Breast epithelium (tissue), 4 donors: ENCODE measurements around the gene ASCC3. TPM values are rescaled to one million over a fixed set of nuclear protein-coding genes. Genes with fewer than 3 reads are reported as not detected.

Source experiments
- DNase-seq, 2 donors: peaks; one replicate each; pipeline ENCODE4 v3.0.0-alpha.2; 2019; ENCODE audit warnings: low spot score in 2 of 2
- H3K27ac ChIP-seq, 2 donors: fragments of 200-600 bp; sonication (generic) in 1 of 2; one replicate each; pipeline ENCODE4 v1.5.1; 2016 to 2019; ENCODE audit warnings: mild to moderate bottlenecking in 1 of 2
- H3K27me3 ChIP-seq, 2 donors: fragments of 200-600 bp; sonication (generic) in 1 of 2; one replicate each; pipeline versions ENCODE4 v1.5.1 to v1.6.0; 2017 to 2019; ENCODE audit warnings: control low read depth in 1 of 2, mild to moderate bottlenecking in 1 of 2
- H3K36me3 ChIP-seq: fragments of 200-600 bp; one replicate; pipeline ENCODE4 v1.5.1; 2019
- H3K4me1 ChIP-seq, 2 donors: fragments of 200-600 bp; sonication (generic); one replicate each; pipeline ENCODE4 v1.5.1; 2016 to 2019; ENCODE audit warnings: control low read depth in 1 of 2
- H3K4me3 ChIP-seq, 3 donors: fragments of 200-600 bp; sonication (generic); 1 replicate in 2 of 3; 2 replicates in 1 of 3; pipeline ENCODE4 v1.5.1; 2016 to 2019; ENCODE audit warnings: mild to moderate bottlenecking in 3 of 3, moderate library complexity in 2 of 3
- H3K9me3 ChIP-seq, 2 donors: fragments of 200-600 bp; sonication (generic) in 1 of 2; one replicate each; pipeline ENCODE4 v1.5.1; 2016 to 2019; ENCODE audit warnings: control low read depth in 1 of 2
- CTCF ChIP-seq, 3 donors: fragments of 450-650 bp; IDR thresholded peaks; one replicate each; pipeline ENCODE4 v1.5.1; 2016 to 2017; ENCODE audit warnings: antibody characterized with exemption in 3 of 3, mild to moderate bottlenecking in 3 of 3, moderate library complexity in 3 of 3
- POLR2A ChIP-seq: fragments of 450-650 bp; IDR thresholded peaks from one replicate; pipeline ENCODE4 v1.6.1; 2016; ENCODE audit warnings: antibody characterized with exemption, mild to moderate bottlenecking, moderate library complexity
- POLR2AphosphoS5 ChIP-seq, 3 donors: sonication (generic); formaldehyde crosslinking; IDR thresholded peaks; one replicate each; pipeline ENCODE4 v1.6.1; 2017; ENCODE audit warnings: antibody characterized with exemption in 3 of 3
- intact Hi-C: fragments of 100-400 bp; cut with DNase I; formaldehyde crosslinking; loops from one replicate; pipeline ENCODE4 v1.15.1; 2023; ENCODE audit warnings: low total_unique reads
- total RNA-seq, 3 donors: library from RNA; depleted of rRNA; stranded (reverse); fragments of >200 nt; gene quantifications; one replicate each; pipeline ENCODE4 v1.1.0, GENCODE V29; 2016

Gene ASCC3
- total RNA-seq, 3 donors from 2014 or later: 23.5 to 49.3 (median 44.6) TPM

- no peaks in the 10 kb centered on the region for H3K27me3 ChIP-seq
- intact Hi-C loops: no loop called here
- DNase-seq: no peak
- no peaks in the 10 kb centered on the region for H3K9me3 ChIP-seq
- H3K4me3 ChIP-seq: no peak overlapping the region
- TF ChIP-seq POLR2AphosphoS5 (IDR thresholded peaks at IDR 0.05) (no peak), CTCF (IDR thresholded peaks at IDR 0.05) (no peak)
- H3K36me3 ChIP-seq: no peaks in the 10 kb centered on the region
- H3K27ac ChIP-seq: no peak overlapping the region
- no peaks in the 10 kb centered on the region for H3K4me1 ChIP-seq
These were observed 260.9 kb downstream of the ASCC3 start for GRCh38 chr6:100620085-100620840.

GRCh38 chr6:100618351-100618671 lies 262.8 kb downstream of the ASCC3 start:
- no peak overlapping the region for H3K27ac ChIP-seq
- H3K9me3 ChIP-seq: no peaks in the 10 kb centered on the region
- no peaks in the 10 kb centered on the region for H3K27me3 ChIP-seq
- H3K4me3 ChIP-seq: no peak overlapping the region
- TF ChIP-seq POLR2AphosphoS5 (IDR thresholded peaks at IDR 0.05): no peak
- TF ChIP-seq POLR2A: no peak
- TF ChIP-seq CTCF (IDR thresholded peaks at IDR 0.05): no peak
- no peak for DNase-seq
- intact Hi-C loops: no loop called here
- no peaks in the 10 kb centered on the region for H3K36me3 ChIP-seq
- no peaks in the 10 kb centered on the region for H3K4me1 ChIP-seq

GRCh38 chr6:100617633-100618350 lies 263.3 kb downstream of the ASCC3 start:
- H3K9me3 ChIP-seq: no peaks in the 10 kb centered on the region

GRCh38 chr6:100614933-100615332 lies 266.2 kb downstream of the ASCC3 start:
- intact Hi-C loops: no loop called here
- Histone ChIP-seq H3K36me3 (no peaks in the 10 kb centered on the region), H3K4me3 (no peak overlapping the region), H3K9me3 (no peaks in the 10 kb centered on the region), H3K4me1 (no peaks in the 10 kb centered on the region), H3K27ac (no peak overlapping the region), H3K27me3 (no peaks in the 10 kb centered on the region)
- TF ChIP-seq POLR2A (no peak), CTCF (IDR thresholded peaks at IDR 0.05) (no peak), POLR2AphosphoS5 (IDR thresholded peaks at IDR 0.05) (no peak)
- DNase-seq: no peak

More at GRCh38 chr6:100617633-100618350, 263.3 kb downstream of the ASCC3 start:
- H3K4me1 ChIP-seq: no peaks in the 10 kb centered on the region
- no peak overlapping the region for H3K4me3 ChIP-seq
- DNase-seq: no peak
- H3K27ac ChIP-seq: no peak overlapping the region
- H3K27me3 ChIP-seq: no peaks in the 10 kb centered on the region
- no peak for TF ChIP-seq POLR2AphosphoS5 (IDR thresholded peaks at IDR 0.05)
- no peak for TF ChIP-seq POLR2A
- TF ChIP-seq CTCF (IDR thresholded peaks at IDR 0.05): no peak
- H3K36me3 ChIP-seq: no peaks in the 10 kb centered on the region
- intact Hi-C loops: no loop called here

GRCh38 chr6:100614386-100614785 lies 266.7 kb downstream of the ASCC3 start:
- H3K4me3 ChIP-seq: no peak overlapping the region
- no peak overlapping the region for H3K27ac ChIP-seq
- H3K9me3 ChIP-seq: no peaks in the 10 kb centered on the region
- H3K27me3 ChIP-seq: no peaks in the 10 kb centered on the region
- H3K36me3 ChIP-seq: no peaks in the 10 kb centered on the region
- H3K4me1 ChIP-seq: no peaks in the 10 kb centered on the region
- intact Hi-C loops: no loop called here
- DNase-seq: no peak
- TF ChIP-seq POLR2A (no peak), POLR2AphosphoS5 (IDR thresholded peaks at IDR 0.05) (no peak), CTCF (IDR thresholded peaks at IDR 0.05) (no peak)
